ENCODE data around the gene RFPL2.
A peak's percentile ranks its signal among the peaks of the same experiment; 100 is the strongest.
"Not testable (repeated sequence)": the region's sequence is repeated elsewhere in the genome, so short reads cannot be mapped to it uniquely, and the experiment has no call there.

The RFPL2 gene

DNA sequence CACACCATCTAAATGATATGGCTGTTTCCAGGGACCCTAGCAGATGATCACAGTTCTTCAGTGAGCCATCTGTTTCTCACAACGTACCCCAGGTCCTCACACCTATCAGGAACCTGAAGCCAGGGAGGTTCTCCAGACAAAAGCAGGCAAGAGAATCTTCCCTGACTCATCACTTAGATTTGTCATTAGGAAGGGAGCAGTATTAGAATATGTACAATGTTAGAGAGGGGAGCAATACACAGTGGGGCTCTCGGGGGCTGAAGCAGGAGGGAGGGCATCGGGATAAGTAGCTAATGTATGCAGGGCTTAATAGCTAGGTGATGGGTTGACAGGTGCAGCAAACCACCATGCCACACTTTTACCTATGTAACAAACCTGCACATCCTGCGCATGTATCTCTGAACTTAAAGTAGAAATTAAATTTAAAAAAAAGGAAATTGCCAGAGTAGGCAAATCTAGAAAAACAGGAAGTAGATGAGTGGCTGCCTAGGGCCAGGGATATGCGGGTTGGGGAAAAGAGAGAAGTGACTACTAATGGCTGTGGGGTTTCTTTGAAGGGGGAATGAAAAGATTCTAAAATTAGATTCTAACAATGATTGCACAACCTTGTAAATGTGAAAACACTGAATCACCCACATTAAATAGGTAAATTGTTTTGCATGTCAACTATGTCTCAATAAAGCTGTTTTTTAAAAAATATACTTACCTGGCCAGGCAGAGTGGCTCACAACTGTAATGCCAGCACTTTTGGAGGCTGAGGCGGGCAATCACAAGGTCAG, 60.2 kb downstream of the RFPL2 start:
- no peak for DNase-seq (ENCODE audit: low read depth)
- TF ChIP-seq, protein P1, sequence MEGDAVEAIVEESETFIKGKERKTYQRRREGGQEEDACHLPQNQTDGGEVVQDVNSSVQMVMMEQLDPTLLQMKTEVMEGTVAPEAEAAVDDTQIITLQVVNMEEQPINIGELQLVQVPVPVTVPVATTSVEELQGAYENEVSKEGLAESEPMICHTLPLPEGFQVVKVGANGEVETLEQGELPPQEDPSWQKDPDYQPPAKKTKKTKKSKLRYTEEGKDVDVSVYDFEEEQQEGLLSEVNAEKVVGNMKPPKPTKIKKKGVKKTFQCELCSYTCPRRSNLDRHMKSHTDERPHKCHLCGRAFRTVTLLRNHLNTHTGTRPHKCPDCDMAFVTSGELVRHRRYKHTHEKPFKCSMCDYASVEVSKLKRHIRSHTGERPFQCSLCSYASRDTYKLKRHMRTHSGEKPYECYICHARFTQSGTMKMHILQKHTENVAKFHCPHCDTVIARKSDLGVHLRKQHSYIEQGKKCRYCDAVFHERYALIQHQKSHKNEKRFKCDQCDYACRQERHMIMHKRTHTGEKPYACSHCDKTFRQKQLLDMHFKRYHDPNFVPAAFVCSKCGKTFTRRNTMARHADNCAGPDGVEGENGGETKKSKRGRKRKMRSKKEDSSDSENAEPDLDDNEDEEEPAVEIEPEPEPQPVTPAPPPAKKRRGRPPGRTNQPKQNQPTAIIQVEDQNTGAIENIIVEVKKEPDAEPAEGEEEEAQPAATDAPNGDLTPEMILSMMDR (IDR thresholded peaks at IDR 0.05; ENCODE audit: low read depth, low read length, missing control alignments) = no peak
- H3K4me3 ChIP-seq (ENCODE audit: low read depth, low read length) = no peak overlapping the region

- TF ChIP-seq, protein P1 (IDR thresholded peaks at IDR 0.05; ENCODE audit: low read depth, low read length, missing control alignments) = no peak
- no peak for DNase-seq (ENCODE audit: low read depth)
- no peak overlapping the region for H3K4me3 ChIP-seq (ENCODE audit: low read depth, low read length)
Observed at GRCh38 chr22:32142600-32142999, 62.3 kb downstream of the RFPL2 start.

GRCh38 chr22:32140688-32141087, 64.2 kb downstream of the RFPL2 start:
- not testable (repeated sequence) for H3K4me3 ChIP-seq (ENCODE audit: low read depth, low read length); DNase-seq (ENCODE audit: low read depth)
- TF ChIP-seq, protein P1 (IDR thresholded peaks at IDR 0.05; ENCODE audit: low read depth, low read length, missing control alignments) = peak; percentile 48
